HG02884 (cell line): ENCODE data around the gene NEB.
"Not testable (repeated sequence)": the region's sequence is repeated elsewhere in the genome, so short reads cannot be mapped to it uniquely, and the experiment has no call there.

ENCODE experiments used
- ATAC-seq: cut with Tn5 transposase; IDR thresholded peaks from one replicate; pipeline ENCODE4 v1.9.1; 2021; ENCODE audit warnings: mild to moderate bottlenecking, moderate library complexity; ENCODE audit not compliant: unreplicated experiment

The NEB gene

DNA sequence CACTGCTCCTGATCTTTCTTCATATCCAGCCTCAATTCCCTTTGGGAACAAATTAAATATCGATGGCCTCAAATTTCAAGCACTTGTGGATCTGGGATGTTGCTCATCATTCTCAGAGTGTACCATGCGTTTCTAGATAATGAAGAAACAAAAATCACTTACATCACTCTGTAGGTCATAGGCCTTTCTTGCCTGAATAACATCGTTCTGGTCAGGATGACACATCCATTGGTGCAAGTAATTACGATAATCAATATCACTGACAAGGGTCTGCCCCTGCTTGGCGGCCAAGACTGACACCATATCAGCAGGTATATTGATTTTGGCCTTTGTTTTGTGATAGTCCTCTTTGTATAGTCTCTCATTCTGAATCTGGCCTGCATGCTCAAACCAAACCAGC lies 167.3 kb downstream of the NEB start:
- no peak for ATAC-seq

DNA sequence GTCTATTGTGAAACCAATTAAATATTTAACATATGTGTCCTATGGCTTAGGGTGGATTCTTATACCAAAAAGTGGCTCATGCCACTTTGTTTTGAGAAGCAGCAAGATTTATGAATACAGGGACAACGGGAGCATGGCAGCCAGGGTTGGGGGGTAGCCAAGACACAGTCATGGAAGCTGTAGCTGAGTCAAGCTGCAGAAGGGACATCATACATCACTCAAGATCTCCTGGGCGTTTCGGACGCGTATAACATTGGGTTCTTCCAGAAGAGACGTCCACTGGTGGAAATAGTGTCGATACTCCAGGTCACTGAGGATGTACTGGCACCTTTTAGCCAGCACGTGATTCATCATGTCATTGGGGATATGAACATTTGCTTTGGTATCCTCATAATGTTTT lies 171.9 kb downstream of the NEB start:
- ATAC-seq: no peak

DNA sequence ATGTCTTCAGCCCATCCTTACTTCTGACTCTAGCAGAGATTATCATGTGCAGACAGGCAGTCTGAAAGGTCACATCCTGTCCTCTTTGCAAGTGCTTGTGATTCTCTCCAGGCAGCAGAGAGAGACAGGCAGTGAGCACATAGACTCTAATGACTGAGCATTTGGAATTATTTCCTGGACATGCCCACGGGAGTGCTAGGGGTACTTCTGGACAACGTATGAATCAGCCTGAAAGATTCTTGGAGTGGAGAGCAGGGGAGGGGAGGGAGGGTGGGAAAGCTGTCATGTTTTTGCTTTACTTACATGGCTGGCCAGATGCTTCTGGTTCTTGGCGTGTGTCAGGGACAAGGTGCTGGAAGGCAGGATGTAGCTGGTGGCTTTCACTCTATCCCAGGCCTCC lies 174.0 kb downstream of the NEB start:
- no peak for ATAC-seq

- not testable (repeated sequence) for ATAC-seq
These were observed 174.8 kb downstream of the NEB start for GRCh38 chr2:151559431-151559830.

- ATAC-seq: not testable (repeated sequence)
These were observed 176.4 kb downstream of the NEB start for GRCh38 chr2:151557883-151558282.

DNA sequence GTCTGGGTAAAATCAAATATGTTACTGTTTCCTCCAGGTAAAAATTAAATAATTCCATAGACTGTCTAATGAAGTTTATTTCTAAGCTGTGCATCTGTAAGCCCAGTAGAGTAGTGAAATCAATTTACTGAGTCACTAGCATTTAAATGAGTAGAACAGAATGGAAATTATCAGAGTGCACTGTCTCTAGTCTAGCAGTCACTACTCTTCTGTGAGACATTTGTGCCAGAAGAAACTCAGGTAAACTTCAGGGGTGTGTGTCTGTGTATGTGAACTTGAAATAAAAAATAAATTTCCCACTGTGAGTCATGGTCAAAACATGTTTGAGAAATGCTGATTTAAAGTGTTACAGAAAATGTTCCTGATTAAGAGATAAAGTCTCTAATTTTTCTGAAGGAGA lies 178.2 kb downstream of the NEB start:
- no peak for ATAC-seq

DNA sequence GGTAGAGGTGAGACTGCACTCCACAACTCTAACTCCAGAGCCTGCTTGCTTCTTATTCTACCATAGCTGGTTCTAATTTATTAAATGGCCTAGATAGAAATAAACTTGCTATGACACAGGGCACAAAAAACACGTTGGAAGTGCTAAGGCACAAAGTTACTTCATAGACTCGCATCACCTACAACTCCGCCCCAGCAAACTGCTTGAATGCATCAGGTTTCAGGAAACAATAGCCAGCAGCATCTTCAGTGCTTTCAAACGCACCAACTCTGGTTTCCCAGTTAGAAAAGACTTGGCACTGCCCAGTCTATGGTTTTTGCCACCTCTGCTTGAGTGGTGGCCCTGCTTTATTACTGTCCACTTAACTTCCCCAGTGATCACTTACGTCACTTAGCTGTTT lies 182.0 kb downstream of the NEB start:
- no peak for ATAC-seq

DNA sequence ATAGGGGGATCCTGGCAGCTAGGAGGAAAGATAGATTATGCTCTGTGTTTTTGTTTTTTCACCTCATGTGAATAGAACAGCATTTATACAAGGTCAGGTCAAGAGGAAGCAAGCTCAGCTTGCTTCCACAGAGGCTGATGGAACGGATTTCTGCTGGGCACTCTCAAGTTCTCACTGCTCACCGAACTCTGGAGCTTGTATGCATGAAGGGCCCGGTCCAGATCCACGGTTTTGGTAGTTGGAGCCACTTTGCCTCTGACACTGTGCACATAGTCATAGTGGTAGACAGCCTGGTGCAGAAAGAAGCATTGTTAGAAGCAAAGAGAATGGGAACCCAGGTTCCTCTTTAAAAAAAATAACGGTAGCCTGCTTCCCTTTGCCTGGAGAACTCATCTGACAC lies 182.7 kb downstream of the NEB start:
- ATAC-seq: no peak

GRCh38 chr2:151549191-151549590 lies 185.1 kb downstream of the NEB start:
- ATAC-seq: no peak

DNA sequence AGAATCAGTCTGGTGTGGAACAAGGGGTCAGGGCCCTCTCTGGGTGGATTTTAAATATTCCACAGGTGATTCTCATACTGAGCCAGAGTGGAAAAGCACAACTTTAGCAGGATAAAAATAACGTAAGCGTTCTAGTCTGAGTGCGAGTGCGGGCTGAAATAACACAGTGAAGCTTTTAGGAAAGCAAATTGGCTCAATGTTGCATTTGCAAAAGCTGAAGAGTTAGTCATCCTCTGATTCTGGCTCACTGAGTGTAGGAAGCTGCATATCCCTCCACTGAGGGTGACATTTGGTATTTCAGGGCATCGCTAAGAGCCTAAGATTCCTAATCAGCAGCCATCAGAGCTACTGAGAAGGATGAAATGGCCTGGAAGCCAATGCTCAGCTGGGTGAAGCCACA lies 189.8 kb downstream of the NEB start:
- no peak for ATAC-seq

GRCh38 chr2:151543876-151544275 lies 190.4 kb downstream of the NEB start:
- ATAC-seq: no peak

DNA sequence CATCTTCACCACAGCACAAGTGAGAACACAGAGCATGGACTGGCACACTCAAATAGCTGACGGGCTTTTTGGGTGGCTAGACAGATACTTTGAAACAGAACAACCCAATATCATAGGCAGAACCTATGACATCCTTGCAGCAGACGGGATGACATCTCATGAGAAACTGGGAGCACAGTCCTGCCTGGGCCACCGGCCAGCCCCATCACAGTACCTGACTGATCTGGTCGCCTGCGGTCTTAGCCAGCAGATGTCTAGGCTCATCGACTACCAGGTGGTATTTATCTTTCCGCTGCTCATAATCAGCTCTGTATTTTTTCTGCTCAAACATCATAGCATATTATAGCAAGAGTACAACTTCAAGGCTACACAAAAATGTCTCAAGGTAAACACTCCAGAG lies 200.3 kb downstream of the NEB start:
- ATAC-seq: no peak

DNA sequence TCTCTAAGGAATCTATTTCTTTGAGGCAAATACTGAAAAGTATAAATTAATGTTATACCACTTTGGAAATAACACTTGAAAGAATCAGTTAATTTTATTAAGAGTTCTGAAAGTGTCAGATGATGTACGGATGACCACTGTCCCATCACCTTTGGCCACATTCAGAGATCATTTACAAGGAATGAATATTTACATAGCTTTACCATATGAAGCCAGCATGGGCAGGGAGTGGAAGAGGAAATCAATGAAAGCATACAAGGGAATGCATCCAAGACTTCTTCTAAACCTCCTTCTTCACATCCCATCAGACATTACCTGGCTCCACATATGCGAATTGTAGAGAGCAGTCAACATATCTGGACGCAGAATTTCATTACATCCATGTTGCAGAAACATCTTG lies 201.1 kb downstream of the NEB start:
- no peak for ATAC-seq

DNA sequence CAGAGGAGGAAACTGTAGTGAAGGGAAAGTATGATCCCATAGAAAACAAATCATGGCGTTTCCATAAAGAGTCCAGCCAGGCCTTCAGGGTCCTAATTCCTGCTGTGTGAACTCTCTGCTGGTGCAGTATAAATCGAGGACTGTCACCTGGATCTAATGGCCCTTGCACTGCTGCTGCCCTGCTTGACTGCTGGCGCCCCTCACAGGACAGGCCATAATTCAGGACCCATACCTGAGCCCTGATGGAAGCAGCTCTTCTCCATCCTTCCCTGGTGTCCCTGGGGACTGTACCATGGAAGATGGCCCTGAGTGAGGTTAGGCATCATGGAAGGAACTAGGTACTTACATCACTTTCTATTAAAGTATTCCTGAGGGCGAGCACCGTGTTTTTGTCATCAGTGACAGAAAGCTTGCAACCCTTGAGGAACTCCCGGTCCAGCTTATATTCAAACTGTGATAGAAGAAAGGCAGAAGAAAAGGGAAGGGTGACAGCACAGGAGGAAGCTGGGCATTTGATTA lies 207.6 kb downstream of the NEB start:
- ATAC-seq: no peak

DNA sequence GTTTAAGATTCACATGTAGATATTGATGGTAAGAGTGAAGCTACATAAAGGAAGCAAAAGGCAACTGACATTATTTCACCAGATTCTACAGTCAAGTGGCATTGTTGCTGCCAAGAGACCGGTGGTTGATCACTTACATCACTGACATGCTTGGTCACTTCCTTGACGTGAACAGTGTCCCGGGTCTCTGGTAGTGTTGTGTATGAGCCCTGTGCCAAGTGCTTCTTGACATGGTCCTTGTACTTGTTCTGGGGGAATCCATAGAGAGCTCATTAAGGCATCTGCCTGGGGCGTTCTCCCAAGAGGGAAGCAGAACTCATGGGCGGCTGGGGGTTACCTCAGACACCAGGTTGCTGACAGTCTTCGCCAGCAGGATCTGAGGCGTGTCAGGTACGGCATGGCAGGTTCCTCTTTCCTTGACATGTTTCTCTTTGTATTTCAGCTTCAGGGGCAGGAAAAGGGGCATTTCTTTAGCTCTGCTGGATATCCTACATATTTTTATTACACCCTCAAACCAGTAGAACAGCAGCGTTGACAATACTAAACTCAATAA lies 208.4 kb downstream of the NEB start:
- ATAC-seq: no peak

- no peak for ATAC-seq
These were observed 210.4 kb downstream of the NEB start for GRCh38 chr2:151523850-151524249.

- ATAC-seq: no peak
These were observed 211.7 kb downstream of the NEB start for GRCh38 chr2:151522556-151522955.

DNA sequence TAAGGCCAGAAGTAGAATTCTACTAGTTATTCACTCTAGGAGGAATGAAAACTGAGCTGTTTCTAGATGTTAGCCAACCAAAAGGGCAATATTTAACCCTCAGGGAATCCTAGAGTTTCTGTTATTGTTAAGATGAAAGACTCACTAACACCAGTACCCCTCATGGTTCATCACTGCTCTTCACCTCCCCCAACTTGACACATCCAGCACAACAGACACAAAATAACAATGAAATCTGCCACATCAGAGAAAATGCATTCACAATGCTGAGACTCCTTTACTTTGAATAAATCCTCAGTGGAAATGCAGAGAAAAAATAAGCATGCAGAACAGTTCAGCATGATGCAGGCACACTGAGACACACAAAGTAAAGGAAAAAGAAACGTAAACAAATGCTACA lies 213.3 kb downstream of the NEB start:
- ATAC-seq: no peak

GRCh38 chr2:151518802-151519201 lies 215.5 kb downstream of the NEB start:
- no peak for ATAC-seq

DNA sequence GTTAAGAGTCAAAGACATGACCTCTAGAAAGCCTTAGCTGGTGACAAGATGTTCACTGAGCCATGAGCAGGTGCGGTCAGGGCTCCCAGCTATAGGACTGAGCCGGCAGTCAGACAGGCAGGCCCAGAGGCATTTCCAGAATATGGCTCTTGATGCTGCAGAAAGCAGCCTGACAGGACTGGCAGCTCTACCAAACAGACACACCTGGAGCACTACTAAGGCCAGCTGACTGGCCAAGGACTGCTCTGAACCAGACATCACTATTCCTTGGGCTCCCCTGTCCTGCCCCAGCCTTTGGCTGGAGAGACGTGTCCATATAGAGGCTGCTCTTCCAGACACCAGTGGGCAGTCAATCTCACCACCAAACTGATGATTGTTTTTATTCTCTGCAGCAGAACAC lies 225.8 kb downstream of the NEB start:
- ATAC-seq: no peak

- no peak for ATAC-seq
These were observed 228.1 kb downstream of the NEB start for GRCh38 chr2:151506170-151506569.

GRCh38 chr2:151498178-151498577 lies 236.1 kb downstream of the NEB start:
- ATAC-seq: no peak

GRCh38 chr2:151491496-151491895 lies 242.8 kb downstream of the NEB start:
- ATAC-seq: no peak
